GOT3 (cell line): ENCODE data around the gene REXO4.

Experiments used
- DNase-seq: peaks from one replicate; lab custom pipeline; 2025; ENCODE audit warnings: mixed read lengths; lab: John Stamatoyannopoulos, UW

The REXO4 gene

DNA sequence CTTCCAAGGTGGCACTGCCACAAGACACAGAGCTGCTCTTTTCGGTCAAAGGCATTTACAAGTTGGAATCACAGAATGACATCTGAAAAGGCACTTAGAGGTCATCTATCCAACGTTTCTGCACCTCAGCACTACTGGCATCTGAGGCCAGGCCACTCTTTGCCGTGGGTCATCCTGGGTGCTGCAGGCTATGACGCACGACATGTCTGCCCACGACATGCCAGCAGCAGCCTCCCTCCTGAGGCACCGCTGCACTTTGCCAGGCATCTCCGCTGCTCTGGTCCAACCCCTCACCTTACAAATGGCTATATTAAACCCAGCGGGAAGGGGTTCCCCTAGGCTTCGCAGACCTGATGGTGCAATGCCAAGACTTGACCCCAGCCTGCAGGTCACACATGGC is 50.0 kb downstream of the REXO4 start:
- DNase-seq: no peak

DNA sequence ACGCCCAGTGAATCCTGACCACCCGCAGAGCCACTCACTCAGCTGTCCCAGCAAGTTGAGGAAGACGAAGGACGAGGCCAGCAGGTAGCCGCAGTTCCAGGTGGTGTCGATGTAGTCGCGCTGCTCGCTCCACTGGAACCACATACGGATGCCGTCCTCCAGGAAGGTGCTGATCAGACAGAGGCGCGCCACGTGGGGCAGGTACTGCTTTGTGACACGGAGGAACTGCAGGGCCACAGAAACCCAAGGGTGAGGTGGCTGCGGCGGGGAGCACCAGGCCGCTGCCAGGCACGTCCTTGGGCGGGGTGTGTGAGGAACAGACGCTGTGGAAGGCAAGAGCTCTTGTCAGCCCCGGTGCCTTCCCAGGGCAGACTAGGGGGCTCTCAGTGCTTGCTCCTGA is 50.6 kb downstream of the REXO4 start:
- no peak for DNase-seq

DNA sequence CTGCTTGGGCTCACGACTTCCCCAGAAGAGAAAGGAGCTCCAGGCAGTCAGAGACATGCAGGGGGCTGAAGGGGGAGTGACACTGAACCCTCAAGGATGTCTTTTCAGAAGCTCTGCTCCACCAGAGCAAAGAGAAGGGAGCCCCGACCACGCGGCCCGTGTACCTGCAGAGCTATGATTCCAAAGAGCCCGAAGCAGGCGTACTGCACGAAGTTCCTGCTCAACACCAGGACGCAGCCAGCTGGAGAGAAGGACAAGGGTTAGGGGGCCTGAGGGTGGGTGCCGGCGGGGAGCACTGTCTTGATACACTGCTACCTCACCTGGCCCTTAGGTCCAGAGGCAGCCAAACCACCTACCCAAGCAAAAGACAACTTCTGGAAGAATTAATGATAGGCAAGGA is 51.4 kb downstream of the REXO4 start:
- DNase-seq: no peak

- no peak for DNase-seq
These were observed 55.3 kb downstream of the REXO4 start for GRCh38 chr9:133362359-133363044.

- no peak for DNase-seq
These were observed 56.2 kb downstream of the REXO4 start for GRCh38 chr9:133361507-133362092.

DNA sequence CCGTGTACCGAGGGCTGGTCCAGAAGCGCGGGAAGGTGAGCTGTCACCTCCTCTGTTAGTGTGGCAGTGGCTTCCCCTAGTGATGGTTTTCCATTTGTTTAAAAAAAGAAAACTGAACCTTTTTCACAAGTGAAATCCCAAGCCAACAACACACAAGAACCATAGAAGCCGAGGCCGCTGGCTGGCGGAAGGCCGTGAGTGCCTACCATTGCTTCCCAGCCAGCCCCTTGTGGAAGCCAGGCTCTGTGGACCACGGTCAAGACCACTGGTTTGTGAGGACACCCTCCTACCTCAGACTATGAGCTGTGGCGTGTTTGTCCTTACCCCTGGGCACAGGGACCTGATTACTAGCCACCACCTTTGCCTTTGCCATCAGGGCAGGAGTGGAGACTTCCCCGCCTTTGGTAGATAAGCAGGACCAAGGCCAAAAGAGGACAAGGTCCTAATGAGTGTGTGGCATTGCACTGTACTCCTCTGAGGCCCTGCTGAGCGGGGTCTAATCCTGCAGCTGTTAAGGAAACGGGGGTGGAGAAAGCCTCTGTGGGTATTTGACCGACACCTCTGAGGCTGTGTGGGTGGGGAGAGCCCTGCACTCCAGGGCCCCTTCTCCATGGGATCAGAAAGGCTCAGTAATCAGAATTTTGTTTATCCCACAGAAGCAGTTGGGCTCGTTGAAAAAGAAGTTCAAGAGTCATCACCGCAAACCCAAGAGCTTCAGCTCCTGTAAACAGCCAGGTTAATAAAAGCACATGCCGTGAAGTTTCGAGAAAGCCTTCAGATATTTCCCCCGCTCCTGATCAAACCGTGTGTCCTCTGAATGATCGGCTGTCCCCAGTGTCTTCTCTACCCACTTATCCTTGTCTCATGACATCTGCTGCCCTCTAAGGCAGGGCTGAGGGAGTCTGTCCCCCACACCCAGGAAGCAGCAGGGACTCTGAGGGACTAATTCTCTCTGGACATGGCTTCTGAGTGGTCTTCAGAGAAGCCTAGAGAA is 57.1 kb downstream of the REXO4 start:
- DNase-seq: no peak

- DNase-seq: no peak
These were observed 58.2 kb downstream of the REXO4 start for GRCh38 chr9:133359399-133360175.

- no peak for DNase-seq
These were observed 60.2 kb downstream of the REXO4 start for GRCh38 chr9:133357656-133358055.

DNA sequence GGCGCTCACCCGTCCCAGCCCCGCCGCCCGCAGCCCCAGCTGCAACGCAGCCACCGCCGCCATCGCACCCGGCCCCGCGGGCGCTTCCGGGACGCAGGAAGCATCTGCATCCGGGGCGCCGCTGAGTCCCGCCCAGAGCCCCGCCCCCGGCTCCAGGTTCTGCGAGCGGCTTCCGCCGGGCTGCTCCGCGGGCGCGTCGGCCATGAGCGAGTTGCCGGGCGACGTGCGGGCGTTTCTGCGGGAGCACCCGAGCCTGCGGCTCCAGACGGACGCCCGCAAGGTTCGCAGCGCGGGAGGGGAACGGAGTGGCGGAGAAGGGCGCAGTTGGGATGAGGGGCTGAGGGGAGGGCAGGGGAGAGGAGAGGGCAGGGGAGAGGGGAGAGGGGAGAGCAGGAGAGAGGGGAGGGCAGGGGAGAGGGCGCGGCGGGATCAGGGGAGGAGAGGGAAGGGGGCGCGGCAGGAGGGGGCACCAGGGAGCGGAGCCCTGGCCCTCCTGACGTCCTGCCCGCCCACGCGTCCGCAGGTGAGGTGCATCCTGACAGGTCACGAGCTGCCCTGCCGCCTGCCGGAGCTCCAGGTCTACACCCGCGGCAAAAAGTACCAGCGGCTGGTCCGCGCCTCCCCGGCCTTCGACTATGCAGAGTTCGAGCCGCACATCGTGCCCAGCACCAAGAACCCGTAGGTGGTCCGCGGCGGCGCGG is 61.3 kb downstream of the REXO4 start, which contains the start of the genes SURF1 and SURF2:
Gene SURF1, minus strand, starts transcription at position 97 of the 701 bp plus-strand sequence. Its CDS starts 34 bp downstream, at position 63.
Gene SURF2, plus strand, starts transcription at position 160 of the 701 bp plus-strand sequence. Its CDS starts 43 bp downstream, at position 203.
- DNase-seq: peak; percentile 47
